SK-N-DZ (cell line): ENCODE results near the gene PARP16.

Source experiments
- DNase-seq: peaks from one replicate; pipeline ENCODE4 v3.0.0-alpha.2; 2015; ENCODE audit warnings: low spot score

PARP16 gene

GRCh38 chr15:65312400-65312916, 25.8 kb upstream of the PARP16 start:
- peak; percentile 51 for DNase-seq

- DNase-seq = no peak
Observed at GRCh38 chr15:65311760-65312159, 25.1 kb upstream of the PARP16 start.

GRCh38 chr15:65310431-65311137, 23.9 kb upstream of the PARP16 start:
- DNase-seq = no peak

- no peak for DNase-seq
Observed at GRCh38 chr15:65309882-65310418, 23.3 kb upstream of the PARP16 start.

- DNase-seq = no peak
Observed at GRCh38 chr15:65307978-65308377, 21.3 kb upstream of the PARP16 start.

GRCh38 chr15:65306551-65306950, 19.9 kb upstream of the PARP16 start:
- DNase-seq = no peak

- DNase-seq = no peak
Observed at GRCh38 chr15:65305776-65306175, 19.1 kb upstream of the PARP16 start.

GRCh38 chr15:65305150-65305758, 18.6 kb upstream of the PARP16 start:
- no peak for DNase-seq

- DNase-seq = peak; percentile 98
Observed at GRCh38 chr15:65304381-65305149, 17.9 kb upstream of the PARP16 start, which contains the start of gene RNU5B-1. Gene RNU5B-1, plus strand, starts transcription at chr15:65304677.

- DNase-seq = peak; percentile 68
Observed at GRCh38 chr15:65303687-65304380, 17.2 kb upstream of the PARP16 start.

- no peak for DNase-seq
Observed at GRCh38 chr15:65302061-65302460, 15.4 kb upstream of the PARP16 start.

GRCh38 chr15:65300924-65301441, 14.3 kb upstream of the PARP16 start:
- no peak for DNase-seq

- no peak for DNase-seq
Observed at GRCh38 chr15:65298731-65299130, 12.0 kb upstream of the PARP16 start.

GRCh38 chr15:65292938-65293518, 6.3 kb upstream of the PARP16 start:
- peak; percentile 65 for DNase-seq

- DNase-seq = no peak
Observed at GRCh38 chr15:65290228-65290627, 3.5 kb upstream of the PARP16 start.

- DNase-seq = no peak
Observed at GRCh38 chr15:65289261-65289854, 2.7 kb upstream of the PARP16 start.

- no peak for DNase-seq
Observed at GRCh38 chr15:65287520-65287855, 805 bp upstream of the PARP16 start.

- no peak for DNase-seq
Observed at GRCh38 chr15:65286069-65286703, 497 bp downstream of the PARP16 start.

GRCh38 chr15:65285291-65286068, 1.2 kb downstream of the PARP16 start:
- no peak for DNase-seq
